Left renal pelvis (tissue), 4 donors: ENCODE measurements around the gene METTL18. TPM values are rescaled to one million over a fixed set of nuclear protein-coding genes. Genes with fewer than 3 reads are reported as not detected.

Experiments
- DNase-seq, 4 donors: peaks; one replicate each; pipeline ENCODE4 v3.0.0-alpha.2; 2013; ENCODE audit warnings: low read depth in 4 of 4, low spot score in 3 of 4
- polyA plus RNA-seq, 4 donors: library from polyadenylated mRNA; unstranded; fragments of 120-200 nt; gene quantifications; one replicate each; pipeline ENCODE4 v1.2.1, GENCODE V29; 2013; ENCODE audit not compliant: insufficient read length in 4 of 4

The METTL18 gene
- polyA plus RNA-seq, 4 donors, result 11.6 to 21.0 (median 15.3) TPM

GRCh38 chr1:169788402-169788801 is 6.3 kb downstream of the METTL18 start:
- DNase-seq, result no peak

- no peak for DNase-seq
Measured at GRCh38 chr1:169786974-169787373, 7.7 kb downstream of the METTL18 start.

GRCh38 chr1:169785267-169785666 is 9.4 kb downstream of the METTL18 start:
- no peak for DNase-seq

GRCh38 chr1:169784102-169784501 is 10.6 kb downstream of the METTL18 start:
- DNase-seq, result no peak

- no peak for DNase-seq
Measured at GRCh38 chr1:169782596-169782995, 12.1 kb downstream of the METTL18 start.

- no peak for DNase-seq
Measured at GRCh38 chr1:169779970-169780369, 14.7 kb downstream of the METTL18 start.

GRCh38 chr1:169779150-169779549 is 15.6 kb downstream of the METTL18 start:
- no peak for DNase-seq

GRCh38 chr1:169776440-169776839 is 18.3 kb downstream of the METTL18 start:
- no peak for DNase-seq

- no peak for DNase-seq
Measured at GRCh38 chr1:169768161-169768560, 26.5 kb downstream of the METTL18 start.

GRCh38 chr1:169765580-169766331 is 29.0 kb downstream of the METTL18 start:
- DNase-seq, result no peak

GRCh38 chr1:169764919-169765318 is 29.8 kb downstream of the METTL18 start:
- no peak for DNase-seq

- DNase-seq, result no peak
Measured at GRCh38 chr1:169762699-169763098, 32.0 kb downstream of the METTL18 start.

- no peak for DNase-seq
Measured at GRCh38 chr1:169759038-169759437, 35.7 kb downstream of the METTL18 start.

- DNase-seq, result no peak
Measured at GRCh38 chr1:169753549-169753948, 41.2 kb downstream of the METTL18 start.

- no peak for DNase-seq
Measured at GRCh38 chr1:169750041-169750440, 44.7 kb downstream of the METTL18 start.

GRCh38 chr1:169746550-169746949 is 48.2 kb downstream of the METTL18 start:
- DNase-seq, result no peak

- no peak for DNase-seq
Measured at GRCh38 chr1:169745015-169745861, 49.5 kb downstream of the METTL18 start.

Other genes with a start within 250 kb of the METTL18 start
- gene F5, start 208.4 kb downstream of the METTL18 start, polyA plus RNA-seq, result 1 to 10 TPM; 1.6 to 2.7 (median 2.0) TPM
- 1 to 10 TPM; 1.6 to 8.0 (median 5.5) TPM for gene SELP, start 164.8 kb downstream of the METTL18 start, polyA plus RNA-seq
- 1 to 10 TPM; 2.6 to 4.7 (median 3.2) TPM for gene SELL, start 83.3 kb downstream of the METTL18 start, polyA plus RNA-seq
- 1 to 10 TPM in 1 of 4 donors, under 1 TPM in 3; 0.49 to 2.5 (median 0.52) TPM for gene SELE, start 60.8 kb downstream of the METTL18 start, polyA plus RNA-seq
- 10 to 100 TPM; 12.4 to 21.6 (median 19.6) TPM for gene SCYL3, start 99.0 kb upstream of the METTL18 start, polyA plus RNA-seq